Neutrophil (primary cell): ENCODE results near the gene UNC45A.

Source experiments
- H3K27ac ChIP-seq: fragments of 200-600 bp; sonication (generic); 2 replicates; pipeline ENCODE4 v1.5.1; 2016; ENCODE audit warnings: mild to moderate bottlenecking, moderate library complexity
- H3K27me3 ChIP-seq: fragments of 200-600 bp; sonication (generic); 2 replicates; pipeline ENCODE4 v1.6.0; 2016; ENCODE audit warnings: mild to moderate bottlenecking
- H3K36me3 ChIP-seq: fragments of 200-600 bp; sonication (generic); 2 replicates; pipeline ENCODE4 v1.5.1; 2017
- H3K4me1 ChIP-seq, 2 experiments: fragments of 200-600 bp in 1 of 2; sonication (generic) in 1 of 2; 1 replicate in 1 of 2; 2 replicates in 1 of 2; pipeline versions ENCODE4 v1.5.1 to v1.6.1; 2013 to 2016; ENCODE audit warnings: low read depth in 1 of 2, low read length in 1 of 2, mild to moderate bottlenecking in 1 of 2, moderate library complexity in 1 of 2; ENCODE audit not compliant: control insufficient read depth in 1 of 2, insufficient read depth in 1 of 2
- H3K4me3 ChIP-seq, 2 experiments: fragments of 200-600 bp in 1 of 2; sonication (generic) in 1 of 2; 1 replicate in 1 of 2; 2 replicates in 1 of 2; pipeline ENCODE4 v1.5.1; 2013 to 2016; ENCODE audit warnings: low read depth in 1 of 2, low read length in 1 of 2, mild to moderate bottlenecking in 1 of 2, moderate library complexity in 1 of 2
- H3K9me3 ChIP-seq: fragments of 200-600 bp; sonication (generic); 2 replicates; pipeline ENCODE4 v1.5.1; 2016
- CTCF ChIP-seq: fragments of 200-600 bp; sonication (generic); IDR thresholded peaks from 2 replicates; pipeline ENCODE4 v1.5.1; 2016; ENCODE audit warnings: antibody characterized with exemption

Gene UNC45A

GRCh38 chr15:90913398-90913944 lies 21.6 kb upstream of the UNC45A start:
- Histone ChIP-seq H3K4me3 (peak overlapping the region; percentile 37 to 72), H3K27me3 (no peaks in the 10 kb centered on the region), H3K27ac (peak overlapping the region; percentile 94), H3K4me1 (peaks cover 81 to 86% of the 10 kb centered on the region in 2 experiments), H3K36me3 (peaks cover 72% of the 10 kb centered on the region), H3K9me3 (no peaks in the 10 kb centered on the region)
- TF ChIP-seq CTCF: no peak

GRCh38 chr15:90914305-90915080 lies 20.6 kb upstream of the UNC45A start:
- H3K9me3 ChIP-seq: no peaks in the 10 kb centered on the region
- peak overlapping the region; percentile 94 for H3K27ac ChIP-seq
- peaks cover 81 to 86% of the 10 kb centered on the region in 2 experiments for H3K4me1 ChIP-seq
- peak overlapping the region; percentile 57 to 72 for H3K4me3 ChIP-seq
- no peaks in the 10 kb centered on the region for H3K27me3 ChIP-seq
- peaks cover 72% of the 10 kb centered on the region for H3K36me3 ChIP-seq
- peak; percentile 7 for TF ChIP-seq CTCF

- peak overlapping the region; percentile 94 for H3K27ac ChIP-seq
- peaks cover 81 to 82% of the 10 kb centered on the region in 2 experiments for H3K4me1 ChIP-seq
These were observed 19.8 kb upstream of the UNC45A start for GRCh38 chr15:90915216-90915807.

GRCh38 chr15:90915808-90916440 lies 19.2 kb upstream of the UNC45A start:
- peaks cover 76% of the 10 kb centered on the region in 2 experiments for H3K4me1 ChIP-seq
- no peaks in the 10 kb centered on the region for H3K27me3 ChIP-seq
- peak overlapping the region; percentile 94 for H3K27ac ChIP-seq
- peaks cover 72% of the 10 kb centered on the region for H3K36me3 ChIP-seq
- peak overlapping the region; percentile 57 to 72 for H3K4me3 ChIP-seq
- H3K9me3 ChIP-seq: no peaks in the 10 kb centered on the region
- TF ChIP-seq CTCF: peak; percentile 48

More at GRCh38 chr15:90915216-90915807, 19.8 kb upstream of the UNC45A start:
- Histone ChIP-seq H3K27me3 (no peaks in the 10 kb centered on the region), H3K9me3 (no peaks in the 10 kb centered on the region), H3K36me3 (peaks cover 72% of the 10 kb centered on the region), H3K4me3 (peak overlapping the region; percentile 57 to 72)
- TF ChIP-seq CTCF: no peak

GRCh38 chr15:90916461-90916860 lies 18.6 kb upstream of the UNC45A start:
- no peak for TF ChIP-seq CTCF
- peak overlapping the region; percentile 57 to 72 for H3K4me3 ChIP-seq

More at GRCh38 chr15:90916461-90916860, 18.6 kb upstream of the UNC45A start:
- Histone ChIP-seq H3K4me1 (peaks cover 70% of the 10 kb centered on the region in 2 experiments), H3K27me3 (no peaks in the 10 kb centered on the region), H3K9me3 (no peaks in the 10 kb centered on the region), H3K27ac (peak overlapping the region; percentile 94), H3K36me3 (peaks cover 72% of the 10 kb centered on the region)
